Cardiac fibroblast (primary cell): ENCODE data around the gene EVC.
A peak's percentile ranks its signal among the peaks of the same experiment; 100 is the strongest.

ENCODE experiments used
- DNase-seq, 2 donors: peaks; one replicate each; pipeline versions ENCODE4 v3.0.0 to v3.0.0-alpha.2; 2010; ENCODE audit warnings: low read depth in 2 of 2
- H3K4me3 ChIP-seq, 2 donors: replicated peaks in 1 of 2; 1 replicate in 1 of 2; 2 replicates in 1 of 2; pipeline ENCODE4 v1.5.1; 2011; ENCODE audit warnings: low read depth in 2 of 2, low read length in 2 of 2, mild to moderate bottlenecking in 2 of 2, moderate library complexity in 1 of 2
- CTCF ChIP-seq: IDR thresholded peaks from one replicate; pipeline ENCODE4 v1.5.1; 2011; ENCODE audit warnings: low read depth, mild to moderate bottlenecking, low read length, inconsistent platforms

EVC gene

GRCh38 chr4:5700459-5700858 lies 10.5 kb upstream of the EVC start:
- no peak overlapping the region for H3K4me3 ChIP-seq
- DNase-seq = no peak
- TF ChIP-seq CTCF = no peak

GRCh38 chr4:5701971-5702370 lies 9.0 kb upstream of the EVC start:
- no peak for DNase-seq
- TF ChIP-seq CTCF = no peak
- H3K4me3 ChIP-seq = no peak overlapping the region

GRCh38 chr4:5703831-5704230 lies 7.2 kb upstream of the EVC start:
- DNase-seq = no peak
- TF ChIP-seq CTCF = no peak
- H3K4me3 ChIP-seq = no peak overlapping the region

- TF ChIP-seq CTCF = no peak
- no peak overlapping the region for H3K4me3 ChIP-seq
- DNase-seq = no peak
These were observed 6.7 kb upstream of the EVC start for GRCh38 chr4:5704276-5704675.

- peak; percentile 28 to 77 for DNase-seq
- TF ChIP-seq CTCF = no peak
- H3K4me3 ChIP-seq = no peak overlapping the region
These were observed 5.2 kb upstream of the EVC start for GRCh38 chr4:5705647-5706320.

GRCh38 chr4:5706486-5707290 lies 4.3 kb upstream of the EVC start:
- TF ChIP-seq CTCF = no peak
- DNase-seq = no peak
- no peak overlapping the region for H3K4me3 ChIP-seq
